Endothelial cell of umbilical vein (primary cell): Measurements from ENCODE around the gene STYK1. TPM values are rescaled to one million over a fixed set of nuclear protein-coding genes. Genes with fewer than 3 reads are reported as not detected.
A peak's percentile ranks its signal among the peaks of the same experiment; 100 is the strongest.

Experiments used
- BruUV-seq: library from RNA; stranded (reverse); fragments of 400-500 nt; replicated peaks from 2 replicates; lab custom pipeline; 2021; lab: Mats Ljungman, UMichigan
- CTCF ChIA-PET: fragments of 300-600, 350-600 bp; sonication (Branson Sonifier 250); formaldehyde crosslinking; loops from one replicate; lab custom pipeline; 2021; ENCODE audit warnings: antibody characterized with exemption, inconsistent platforms; lab: Charles Lee
- POLR2A ChIA-PET: fragments of 300-600, 350-600 bp; sonication (Branson Sonifier 250); formaldehyde crosslinking; loops from one replicate; lab custom pipeline; 2021; ENCODE audit warnings: antibody characterized with exemption, inconsistent platforms; lab: Charles Lee
- DNase-seq: peaks from one replicate; pipeline ENCODE4 v3.0.0-alpha.2; 2011; ENCODE audit warnings: low read depth, low spot score
- FAIRE-seq: peaks from 2 replicates; lab custom pipeline; 2011; peaks lifted over from hg19 to GRCh38; lab: Jason Lieb, UNC
- H2AFZ ChIP-seq: 2 replicates; pipeline ENCODE4 v1.6.0; 2012; ENCODE audit warnings: low read depth, low read length, control low read depth, inconsistent platforms
- H3K27ac ChIP-seq: 2 replicates; pipeline ENCODE4 v1.5.1; 2011; ENCODE audit warnings: low read depth, mild to moderate bottlenecking, control low read depth, low read length, moderate library complexity; ENCODE audit not compliant: insufficient read depth
- H3K27me3 ChIP-seq, 2 experiments: 2 replicates each; pipeline versions ENCODE4 v1.6.0 to v1.6.1; 2011; ENCODE audit warnings: low read length in 2 of 2, mixed read lengths in 1 of 2; ENCODE audit not compliant: control insufficient read depth in 2 of 2, insufficient read depth in 2 of 2
- H3K36me3 ChIP-seq, 2 experiments: 2 replicates in 1 of 2; 3 replicates in 1 of 2; pipeline ENCODE4 v1.5.1; 2011; ENCODE audit warnings: low read length in 2 of 2, mild to moderate bottlenecking in 1 of 2, moderate library complexity in 1 of 2; ENCODE audit not compliant: control insufficient read depth in 2 of 2, insufficient read depth in 2 of 2; ENCODE audit errors: extremely low read depth in 1 of 2
- H3K4me1 ChIP-seq: 3 replicates; pipeline ENCODE4 v1.5.1; 2011; ENCODE audit warnings: mild to moderate bottlenecking, low read length; ENCODE audit not compliant: control insufficient read depth, insufficient read depth; ENCODE audit errors: extremely low read depth
- H3K4me2 ChIP-seq: 2 replicates; pipeline ENCODE4 v1.6.1; 2011; ENCODE audit warnings: low read length, control low read depth, mixed read lengths; ENCODE audit not compliant: insufficient read depth
- H3K4me3 ChIP-seq, 3 experiments: fragments of 200-600 bp in 1 of 3; sonication (generic), shearing (Covaris generic) in 1 of 3; replicated peaks in 1 of 3; 2 replicates each; pipeline ENCODE4 v1.5.1; 2011 to 2016; ENCODE audit warnings: control low read depth in 3 of 3, low read length in 3 of 3, mild to moderate bottlenecking in 2 of 3, inconsistent platforms in 1 of 3, low read depth in 1 of 3, moderate library complexity in 1 of 3; ENCODE audit not compliant: insufficient read depth in 1 of 3
- H3K79me2 ChIP-seq: 2 replicates; pipeline ENCODE4 v1.6.0; 2012; ENCODE audit warnings: low read length, inconsistent platforms; ENCODE audit not compliant: control insufficient read depth, insufficient read depth
- H3K9ac ChIP-seq: replicated peaks from 2 replicates; pipeline ENCODE3; 2011; ENCODE audit warnings: low read length, control low read depth; ENCODE audit not compliant: insufficient read depth; ENCODE audit errors: extremely low read depth
- H3K9me1 ChIP-seq: replicated peaks from 3 replicates; pipeline ENCODE4 v1.6.0; 2011; ENCODE audit warnings: mild to moderate bottlenecking, low read length; ENCODE audit not compliant: control insufficient read depth, insufficient read depth; ENCODE audit errors: extremely low read depth
- H3K9me3 ChIP-seq: replicated peaks from 2 replicates; pipeline ENCODE4 v1.5.1; 2012; ENCODE audit warnings: low read length, inconsistent platforms; ENCODE audit not compliant: control insufficient read depth, insufficient read depth
- H4K20me1 ChIP-seq: replicated peaks from 2 replicates; pipeline ENCODE3; 2011; ENCODE audit warnings: mild to moderate bottlenecking, low read length; ENCODE audit not compliant: control insufficient read depth, insufficient read depth; ENCODE audit errors: extremely low read depth
- CTCF ChIP-seq, 2 donors: IDR thresholded peaks; 1 replicate in 1 of 2; 2 replicates in 1 of 2; pipeline ENCODE4 v1.5.1; 2011; ENCODE audit warnings: low read length in 2 of 2, mild to moderate bottlenecking in 2 of 2, moderate library complexity in 2 of 2, control low read depth in 1 of 2, inconsistent platforms in 1 of 2, low read depth in 1 of 2; ENCODE audit not compliant: insufficient read depth in 1 of 2; ENCODE audit errors: extremely low read depth in 1 of 2
- EZH2 ChIP-seq: IDR thresholded peaks from 2 replicates; pipeline ENCODE4 v1.6.1; 2012; ENCODE audit warnings: borderline replicate concordance, low read depth, mild to moderate bottlenecking, moderate library complexity, low read length, inconsistent platforms; ENCODE audit not compliant: severe bottlenecking
- FOS ChIP-seq: IDR thresholded peaks from 2 replicates; pipeline ENCODE4 v1.6.1; 2011; ENCODE audit warnings: mild to moderate bottlenecking, low read length, moderate library complexity, borderline replicate concordance; ENCODE audit not compliant: insufficient read depth
- GATA2 ChIP-seq: IDR thresholded peaks from 2 replicates; pipeline ENCODE4 v1.7.0; 2011; ENCODE audit warnings: low read depth, mild to moderate bottlenecking, moderate library complexity, mixed read lengths, low read length; ENCODE audit not compliant: insufficient read length, insufficient read depth
- JUN ChIP-seq: IDR thresholded peaks from 2 replicates; pipeline ENCODE4 v1.6.1; 2011; ENCODE audit warnings: borderline replicate concordance, low read depth; ENCODE audit not compliant: insufficient read length, insufficient read depth
- MAX ChIP-seq: IDR thresholded peaks from 2 replicates; pipeline ENCODE4 v1.6.1; 2011; ENCODE audit not compliant: insufficient read depth, insufficient read length
- MYC ChIP-seq: IDR thresholded peaks from one replicate; pipeline ENCODE4 v1.6.1; 2011; ENCODE audit warnings: mild to moderate bottlenecking, low read depth, low read length
- POLR2A ChIP-seq: IDR thresholded peaks from 2 replicates; pipeline ENCODE4 v1.6.1; 2012; ENCODE audit warnings: low read depth, mild to moderate bottlenecking, control low read depth, low read length
- POLR2AphosphoS5 ChIP-seq: IDR thresholded peaks from 2 replicates; pipeline ENCODE4 v1.6.1; 2012; ENCODE audit warnings: low read depth, mild to moderate bottlenecking, control low read depth, low read length, moderate library complexity; ENCODE audit not compliant: insufficient read depth
- dilution Hi-C: fragments of 300-500 bp; cut with MboI; formaldehyde crosslinking; loops from one replicate; pipeline ENCODE4 v1.15.0; 2019; ENCODE audit warnings: low sequenced_read_pairs; ENCODE audit not compliant: extremely low pct_ligation_motif_present
- intact Hi-C: fragments of 100-400 bp; cut with micrococcal nuclease; formaldehyde crosslinking; loops from one replicate; pipeline ENCODE4 v1.10.0; 2022
- polyA plus RNA-seq, 4 experiments: library from polyadenylated mRNA; depleted of rRNA in 3 of 4; stranded (reverse) in 3 of 4; unstranded in 1 of 4; fragments of >200 nt; gene quantifications; 2 replicates each; pipeline versions ENCODE4 v1.2.1 to v1.2.3, GENCODE V29; 2011 to 2012; ENCODE audit warnings: missing spikeins in 1 of 4
- total RNA-seq: library from RNA; stranded (reverse); gene quantifications from 2 replicates; pipeline ENCODE4 v1.2.3, GENCODE V29; 2021

The STYK1 gene
- total and polyA plus RNA-seq, 2 donors (not counting 3 experiments of a cell fraction or from before 2014, with no cell fraction given) = 7.7 to 15.2 TPM

DNA sequence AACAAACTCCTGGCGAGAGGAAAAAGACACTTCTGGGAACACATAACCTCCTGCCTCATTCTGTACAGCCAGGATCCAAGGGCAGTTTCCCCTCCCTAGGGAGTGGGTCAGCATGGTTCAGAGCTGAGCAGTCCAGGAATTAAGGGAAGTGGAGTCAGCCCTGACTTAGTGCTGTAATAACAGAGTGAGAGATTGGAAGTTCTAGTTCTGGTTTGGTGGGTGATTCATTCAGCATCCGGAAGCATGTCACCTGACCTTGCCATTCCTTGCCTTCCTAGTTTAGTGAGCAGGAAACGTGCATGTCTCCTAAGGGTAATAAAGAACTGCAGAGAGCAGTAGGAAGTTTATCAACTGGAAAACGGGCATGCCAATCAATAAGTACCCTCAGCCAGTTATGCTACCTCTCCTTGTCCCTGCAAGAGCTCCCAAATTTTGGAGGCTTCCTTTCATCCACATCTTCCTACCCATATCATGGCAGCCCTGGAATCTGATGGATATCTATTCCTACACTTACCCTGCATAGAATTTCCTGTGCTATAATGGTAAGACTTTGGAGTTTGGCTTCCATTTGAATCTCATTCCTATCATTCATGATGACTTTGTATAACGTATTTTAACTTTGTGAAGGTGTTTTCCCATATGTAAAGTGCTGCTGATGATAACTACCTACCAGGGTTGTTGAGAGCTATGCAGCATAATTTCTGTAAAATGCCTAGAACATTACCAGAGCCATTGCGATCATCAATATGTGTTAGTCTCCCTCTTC, 31.9 kb downstream of the STYK1 start:
- no peaks in the 10 kb centered on the region for H3K9me1 ChIP-seq
- peak; percentile 99 for FAIRE-seq
- TF ChIP-seq JUN (peak; percentile 99), CTCF (IDR thresholded peaks at IDR 0.05; ENCODE audit: extremely low read depth in 1 of 2, insufficient read depth in 1 of 2, low read depth in 1 of 2, low read length in 2 of 2) (no peak), POLR2A (peak; percentile 95), MAX (no peak), EZH2 (no peak), FOS (peak; percentile 100), GATA2 (peak; percentile 99), MYC (no peak), POLR2AphosphoS5 (peak; percentile 99)
- H3K27ac ChIP-seq = peak overlapping the region; percentile 98
- peaks cover 42% of the 10 kb centered on the region for H3K79me2 ChIP-seq
- peak overlapping the region in 1 of 3 experiments; percentile 43 for H3K4me3 ChIP-seq
- H3K4me1 ChIP-seq = peaks cover 48% of the 10 kb centered on the region
- TSS peak; percentile 90 for BruUV-seq
- intact Hi-C loops = loop anchor here (1.0 to 10.0 kb wide), 7 partner anchors 17 to 607 kb away; partner anchors contain the start of genes CLEC9A, GABARAPL1, MAGOHB and STYK1
- dilution Hi-C loops = no loop called here
- peak overlapping the region; percentile 86 for H3K9ac ChIP-seq
- ChIA-PET CTCF (interaction anchor here (0.8 to 1.6 kb wide), 7 partner anchors 17 to 76 kb away, joined by 3 to 9 read pairs (median 5); no protein-coding TSS in a partner anchor), POLR2A (interaction anchor here (1.0 kb wide), 1 partner anchor 28 kb away, joined by 3 read pairs; no protein-coding TSS in a partner anchor)
- H3K9me3 ChIP-seq = peaks cover 4% of the 10 kb centered on the region
- H3K4me2 ChIP-seq = peak overlapping the region; percentile 87
- H4K20me1 ChIP-seq = no peaks in the 10 kb centered on the region
- peak; percentile 99 for DNase-seq
- H2AFZ ChIP-seq = no peak overlapping the region
- no peaks in the 10 kb centered on the region for H3K27me3 ChIP-seq
- peaks cover 0 to 6% of the 10 kb centered on the region in 2 experiments for H3K36me3 ChIP-seq
